GM12878 (cell line): Measurements from ENCODE around the gene CHERP. TPM values are rescaled to one million over a fixed set of nuclear protein-coding genes. Genes with fewer than 3 reads are reported as not detected.

Experiments used
- ATAC-seq: fragments of 200-7000 bp; cut with Tn5 transposase; 3 replicates; pipeline ENCODE4 v1.9.1; 2020; ENCODE audit warnings: mild to moderate bottlenecking, moderate library complexity
- BruUV-seq: library from RNA; stranded (reverse); fragments of 400-500 nt; replicated peaks from 2 replicates; lab custom pipeline; 2021; lab: Mats Ljungman, UMichigan
- CTCF ChIA-PET: fragments of 300-600 bp; sonication (Branson Sonifier 250); formaldehyde crosslinking; extraction: SDS; loops from one replicate; lab custom pipeline; 2021; ENCODE audit warnings: inconsistent platforms; lab: Yijun Ruan, JAX
- POLR2A ChIA-PET: fragments of 350-600 bp; formaldehyde crosslinking; extraction: SDS; loops from one replicate; lab custom pipeline; 2021; ENCODE audit warnings: inconsistent platforms; lab: Charles Lee
- RAD21 ChIA-PET: fragments of 300-600 bp; sonication (Branson Sonifier 250); formaldehyde crosslinking; loops from one replicate; lab custom pipeline; 2023; ENCODE audit warnings: antibody characterized with exemption; ENCODE audit not compliant: unreplicated experiment; lab: Charles Lee
- SMC1A ChIA-PET: fragments of 300-600 bp; sonication (Branson Sonifier 250); formaldehyde crosslinking; loops from one replicate; lab custom pipeline; 2023; ENCODE audit not compliant: unreplicated experiment, uncharacterized antibody; lab: Charles Lee
- DNase-seq: peaks from one replicate; pipeline ENCODE4 v3.0.0-alpha.2; 2011; ENCODE audit warnings: low read depth, low spot score
- FAIRE-seq: peaks from 3 replicates; lab custom pipeline; 2011; peaks lifted over from hg19 to GRCh38; lab: Jason Lieb, UNC
- H2AFZ ChIP-seq: 2 replicates; pipeline ENCODE4 v1.6.0; 2011; ENCODE audit warnings: low read depth, low read length, control low read depth; ENCODE audit not compliant: control insufficient read depth
- H3K27ac ChIP-seq: 2 replicates; pipeline ENCODE4 v1.5.1; 2011; ENCODE audit warnings: control low read depth; ENCODE audit not compliant: control insufficient read depth, insufficient read depth
- H3K27me3 ChIP-seq, 2 experiments: replicated peaks in 1 of 2; 2 replicates each; pipeline versions ENCODE4 v1.6.0 to v1.6.1; 2011; ENCODE audit warnings: low read length in 1 of 2; ENCODE audit not compliant: control insufficient read depth in 2 of 2, insufficient read depth in 2 of 2
- H3K36me3 ChIP-seq, 2 experiments: 2 replicates each; pipeline ENCODE4 v1.5.1; 2011; ENCODE audit warnings: low read length in 1 of 2; ENCODE audit not compliant: control insufficient read depth in 2 of 2, insufficient read depth in 2 of 2
- H3K4me1 ChIP-seq: 2 replicates; pipeline ENCODE4 v1.6.1; 2011; ENCODE audit warnings: mild to moderate bottlenecking, low read length, moderate library complexity, mixed read lengths; ENCODE audit not compliant: control insufficient read depth, insufficient read depth
- H3K4me2 ChIP-seq: 2 replicates; pipeline ENCODE4 v1.6.0; 2011; ENCODE audit warnings: control low read depth; ENCODE audit not compliant: control insufficient read depth, insufficient read depth
- H3K4me3 ChIP-seq: fragments of 200-600 bp; sonication (generic); 2 replicates; pipeline ENCODE4 v1.5.1; 2016
- H3K79me2 ChIP-seq: 2 replicates; pipeline ENCODE4 v1.6.0; 2011; ENCODE audit warnings: low read length; ENCODE audit not compliant: control insufficient read depth, insufficient read depth
- H3K9ac ChIP-seq: 2 replicates; pipeline ENCODE4 v1.8.0; 2011; ENCODE audit warnings: low read length, control low read depth, mixed read lengths; ENCODE audit not compliant: control insufficient read depth, insufficient read depth
- H3K9me3 ChIP-seq: replicated peaks from 3 replicates; pipeline ENCODE4 v1.5.1; 2011; ENCODE audit warnings: mild to moderate bottlenecking, low read length; ENCODE audit not compliant: control insufficient read depth, insufficient read depth
- H4K20me1 ChIP-seq: 2 replicates; pipeline ENCODE4 v1.6.0; 2011; ENCODE audit not compliant: control insufficient read depth, insufficient read depth
- E2F4 ChIP-seq: IDR thresholded peaks from 2 replicates; pipeline ENCODE4 v1.6.1; 2012; ENCODE audit warnings: low read depth, low read length, improper control_type of control experiment
- EED ChIP-seq: sonication (generic); IDR thresholded peaks from 2 replicates; pipeline ENCODE4 v1.6.1; 2016; ENCODE audit warnings: antibody characterized with exemption, low read depth
- EZH2 ChIP-seq: IDR thresholded peaks from 2 replicates; pipeline ENCODE4 v1.6.1; 2012; ENCODE audit warnings: low read depth, mild to moderate bottlenecking, control low read depth, inconsistent platforms, low read length, borderline replicate concordance; ENCODE audit not compliant: control insufficient read depth
- FOXK2 ChIP-seq: fragments of 450-650 bp; IDR thresholded peaks from 2 replicates; pipeline ENCODE4 v1.6.1; 2017; ENCODE audit warnings: mild to moderate bottlenecking, moderate library complexity
- HDGF ChIP-seq: fragments of 450-650 bp; IDR thresholded peaks from 2 replicates; pipeline ENCODE4 v1.6.1; 2016; ENCODE audit warnings: antibody characterized with exemption
- KAT2A ChIP-seq: conservative IDR thresholded peaks from 2 replicates; pipeline ENCODE4 v1.6.1; 2011; ENCODE audit warnings: low read depth, low read length; ENCODE audit not compliant: control insufficient read depth
- KDM1A ChIP-seq: fragments of 200-600 bp; sonication (generic); IDR thresholded peaks from 2 replicates; pipeline ENCODE4 v1.6.1; 2016; ENCODE audit warnings: borderline replicate concordance
- NBN ChIP-seq: fragments of 450-650 bp; IDR thresholded peaks from 2 replicates; pipeline ENCODE4 v1.6.1; 2016
- PBX3 ChIP-seq: IDR thresholded peaks from 2 replicates; pipeline ENCODE4 v1.6.1; 2011; ENCODE audit warnings: mild to moderate bottlenecking, low read depth, low read length, moderate library complexity; ENCODE audit not compliant: insufficient replicate concordance
- RB1 ChIP-seq: fragments of 450-650 bp; formaldehyde crosslinking; IDR thresholded peaks from 2 replicates; pipeline ENCODE4 v1.6.1; 2017; ENCODE audit warnings: mild to moderate bottlenecking, borderline replicate concordance
- SP1 ChIP-seq: IDR thresholded peaks from one replicate; pipeline ENCODE4 v1.6.1; 2011; ENCODE audit warnings: low read depth, low read length
- ZNF207 ChIP-seq: fragments of 450-650 bp; IDR thresholded peaks from 2 replicates; pipeline ENCODE4 v1.6.1; 2014; ENCODE audit warnings: antibody characterized with exemption, mild to moderate bottlenecking, borderline replicate concordance
- WGBS: methylation state at CpG from one replicate; pipeline ENCODE4 v1.1.6; 2016; ENCODE audit warnings: low lambda C conversion rate; ENCODE audit not compliant: insufficient replicate concordance, insufficient coverage; ENCODE audit errors: missing lambda C conversion rate; 5-methylcytosine and 5-hydroxymethylcytosine counted together
- in situ Hi-C: fragments of 300-500 bp; cut with MboI; formaldehyde crosslinking; loops from 9 replicates; pipeline ENCODE4 v1.14.3; 2018; ENCODE audit warnings: mixed read lengths
- intact Hi-C: fragments of 100-400 bp; cut with micrococcal nuclease; formaldehyde crosslinking; loops from one replicate; pipeline ENCODE4 v1.14.2; 2022; ENCODE audit not compliant: unreplicated experiment
- polyA plus RNA-seq, 11 experiments: library from polyadenylated mRNA; depleted of rRNA in 4 of 11; unstranded in 6 of 11; stranded (reverse) in 5 of 11; fragments of >200 nt; fragmentation: Nextera tagmentation in 4 of 11; fragmentation: Illumina TruSeq in 1 of 11; extraction: Ambion mirVana in 4 of 11; extraction: Trizol in 1 of 11; gene quantifications; 1 replicate in 1 of 11; 2 replicates in 10 of 11; pipeline versions ENCODE4 v1.2.1 to v1.2.3, GENCODE V29; 2011 to 2016; ENCODE audit warnings: inconsistent platforms in 2 of 11, missing spikeins in 2 of 11, low read depth in 1 of 11
- total RNA-seq, 4 experiments: library from RNA; depleted of rRNA in 3 of 4; stranded (reverse); fragments of >200 nt in 3 of 4; fragmentation: Illumina TruSeq in 1 of 4; extraction: Trizol in 1 of 4; gene quantifications; 2 replicates each; pipeline versions ENCODE4 v1.2.1 to v1.2.3, GENCODE V29; 2013 to 2021
- TF ChIP-seq, protein P1 (sequence below): fragments of 450-650 bp; IDR thresholded peaks from 2 replicates; pipeline ENCODE4 v1.6.1; 2016; ENCODE audit warnings: mild to moderate bottlenecking
- TF ChIP-seq, protein P2 (sequence below): IDR thresholded peaks from 2 replicates; pipeline ENCODE4 v1.6.1; 2012; ENCODE audit warnings: low read length, inconsistent platforms
- TF ChIP-seq, protein P3 (sequence below): IDR thresholded peaks from 2 replicates; pipeline ENCODE4 v1.6.1; 2011; ENCODE audit warnings: low read depth, low read length, improper control_type of control experiment, borderline replicate concordance

Gene CHERP
- total and polyA plus RNA-seq, 10 of the 15 experiments (the other 5 are each of a cell fraction or from before 2014, with no cell fraction given) = 0.66 to 65.3 (median 12.2) TPM

- Histone ChIP-seq H3K27ac (no peak overlapping the region), H3K36me3 (peaks cover 30 to 73% of the 10 kb centered on the region in 2 experiments), H3K79me2 (no peaks in the 10 kb centered on the region), H4K20me1 (no peaks in the 10 kb centered on the region), H2AFZ (no peak overlapping the region), H3K4me1 (no peaks in the 10 kb centered on the region), H3K4me3 (no peak overlapping the region), H3K9me3 (no peaks in the 10 kb centered on the region), H3K27me3 (no peaks in the 10 kb centered on the region), H3K4me2 (no peak overlapping the region), H3K9ac (no peak overlapping the region)
- no TSS peak for BruUV-seq
- ChIA-PET RAD21 (no interaction called here), SMC1A (no interaction called here), POLR2A (no interaction called here), CTCF (no interaction called here)
- intact Hi-C loops = no loop called here
- TF ChIP-seq, protein P1, sequence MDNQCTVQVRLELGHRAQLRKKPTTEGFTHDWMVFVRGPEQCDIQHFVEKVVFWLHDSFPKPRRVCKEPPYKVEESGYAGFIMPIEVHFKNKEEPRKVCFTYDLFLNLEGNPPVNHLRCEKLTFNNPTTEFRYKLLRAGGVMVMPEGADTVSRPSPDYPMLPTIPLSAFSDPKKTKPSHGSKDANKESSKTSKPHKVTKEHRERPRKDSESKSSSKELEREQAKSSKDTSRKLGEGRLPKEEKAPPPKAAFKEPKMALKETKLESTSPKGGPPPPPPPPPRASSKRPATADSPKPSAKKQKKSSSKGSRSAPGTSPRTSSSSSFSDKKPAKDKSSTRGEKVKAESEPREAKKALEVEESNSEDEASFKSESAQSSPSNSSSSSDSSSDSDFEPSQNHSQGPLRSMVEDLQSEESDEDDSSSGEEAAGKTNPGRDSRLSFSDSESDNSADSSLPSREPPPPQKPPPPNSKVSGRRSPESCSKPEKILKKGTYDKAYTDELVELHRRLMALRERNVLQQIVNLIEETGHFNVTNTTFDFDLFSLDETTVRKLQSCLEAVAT = no peak
- TF ChIP-seq NBN (no peak), ZNF207 (no peak), HDGF (no peak), KAT2A (no peak), EZH2 (no peak), KDM1A (no peak), SP1 (no peak), EED (no peak), RB1 (no peak), PBX3 (no peak), FOXK2 (no peak), E2F4 (no peak)
- TF ChIP-seq, protein P2, sequence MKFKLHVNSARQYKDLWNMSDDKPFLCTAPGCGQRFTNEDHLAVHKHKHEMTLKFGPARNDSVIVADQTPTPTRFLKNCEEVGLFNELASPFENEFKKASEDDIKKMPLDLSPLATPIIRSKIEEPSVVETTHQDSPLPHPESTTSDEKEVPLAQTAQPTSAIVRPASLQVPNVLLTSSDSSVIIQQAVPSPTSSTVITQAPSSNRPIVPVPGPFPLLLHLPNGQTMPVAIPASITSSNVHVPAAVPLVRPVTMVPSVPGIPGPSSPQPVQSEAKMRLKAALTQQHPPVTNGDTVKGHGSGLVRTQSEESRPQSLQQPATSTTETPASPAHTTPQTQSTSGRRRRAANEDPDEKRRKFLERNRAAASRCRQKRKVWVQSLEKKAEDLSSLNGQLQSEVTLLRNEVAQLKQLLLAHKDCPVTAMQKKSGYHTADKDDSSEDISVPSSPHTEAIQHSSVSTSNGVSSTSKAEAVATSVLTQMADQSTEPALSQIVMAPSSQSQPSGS = no peak
- TF ChIP-seq, protein P3, sequence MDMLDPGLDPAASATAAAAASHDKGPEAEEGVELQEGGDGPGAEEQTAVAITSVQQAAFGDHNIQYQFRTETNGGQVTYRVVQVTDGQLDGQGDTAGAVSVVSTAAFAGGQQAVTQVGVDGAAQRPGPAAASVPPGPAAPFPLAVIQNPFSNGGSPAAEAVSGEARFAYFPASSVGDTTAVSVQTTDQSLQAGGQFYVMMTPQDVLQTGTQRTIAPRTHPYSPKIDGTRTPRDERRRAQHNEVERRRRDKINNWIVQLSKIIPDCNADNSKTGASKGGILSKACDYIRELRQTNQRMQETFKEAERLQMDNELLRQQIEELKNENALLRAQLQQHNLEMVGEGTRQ = no peak
- no peak for FAIRE-seq
- in situ Hi-C loops = no loop called here
- ATAC-seq = no peak
- 97% methylated on average over 18 of the region's 18 CpGs for WGBS
- no peak for DNase-seq
Observed at GRCh38 chr19:16520986-16521624, 21.1 kb downstream of the CHERP start.
